ENCODE measurements around the gene TTPAL.

DNA sequence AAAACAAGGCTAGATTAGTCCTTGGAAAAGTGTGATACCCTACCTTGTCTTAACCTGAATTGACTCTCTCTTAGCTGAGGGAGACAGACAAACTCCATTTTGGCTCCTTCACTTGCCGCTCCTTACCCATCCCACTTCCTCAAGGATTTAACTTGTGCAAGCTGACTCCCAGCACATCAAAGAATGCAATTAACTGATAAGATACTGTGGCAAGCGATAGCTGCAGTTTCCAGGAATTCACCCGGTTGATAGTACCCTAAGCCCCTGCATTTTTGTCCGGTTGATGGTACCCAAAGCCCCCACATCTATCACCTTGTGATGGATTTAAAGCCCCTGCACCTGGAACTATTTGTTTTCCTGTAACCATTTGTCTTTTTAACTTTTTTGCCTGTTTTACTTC lies 48.1 kb downstream of the TTPAL start:
- TF ChIP-seq, protein P1, sequence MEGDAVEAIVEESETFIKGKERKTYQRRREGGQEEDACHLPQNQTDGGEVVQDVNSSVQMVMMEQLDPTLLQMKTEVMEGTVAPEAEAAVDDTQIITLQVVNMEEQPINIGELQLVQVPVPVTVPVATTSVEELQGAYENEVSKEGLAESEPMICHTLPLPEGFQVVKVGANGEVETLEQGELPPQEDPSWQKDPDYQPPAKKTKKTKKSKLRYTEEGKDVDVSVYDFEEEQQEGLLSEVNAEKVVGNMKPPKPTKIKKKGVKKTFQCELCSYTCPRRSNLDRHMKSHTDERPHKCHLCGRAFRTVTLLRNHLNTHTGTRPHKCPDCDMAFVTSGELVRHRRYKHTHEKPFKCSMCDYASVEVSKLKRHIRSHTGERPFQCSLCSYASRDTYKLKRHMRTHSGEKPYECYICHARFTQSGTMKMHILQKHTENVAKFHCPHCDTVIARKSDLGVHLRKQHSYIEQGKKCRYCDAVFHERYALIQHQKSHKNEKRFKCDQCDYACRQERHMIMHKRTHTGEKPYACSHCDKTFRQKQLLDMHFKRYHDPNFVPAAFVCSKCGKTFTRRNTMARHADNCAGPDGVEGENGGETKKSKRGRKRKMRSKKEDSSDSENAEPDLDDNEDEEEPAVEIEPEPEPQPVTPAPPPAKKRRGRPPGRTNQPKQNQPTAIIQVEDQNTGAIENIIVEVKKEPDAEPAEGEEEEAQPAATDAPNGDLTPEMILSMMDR (IDR thresholded peaks at IDR 0.05; ENCODE audit: extremely low read depth in 1 of 2, insufficient read depth in 1 of 2, low read depth in 1 of 2, low read length in 2 of 2), result no peak
- TF ChIP-seq POLR2A (IDR thresholded peaks at IDR 0.05; ENCODE audit: low read depth, low read length) (no peak), EZH2 (IDR thresholded peaks at IDR 0.05; ENCODE audit: borderline replicate concordance, low read depth, low read length, severe bottlenecking) (no peak), POLR2AphosphoS5 (IDR thresholded peaks at IDR 0.05; ENCODE audit: insufficient read depth, low read depth, low read length) (no peak), FOS (IDR thresholded peaks at IDR 0.05; ENCODE audit: borderline replicate concordance, insufficient read depth, low read length) (no peak)

Measured in endothelial cell of umbilical vein (primary cell).